ENCODE data around the gene AUNIP.

The AUNIP gene

GRCh38 chr1:25806418-25806817 is 52.8 kb downstream of the AUNIP start (continued):
- TF ChIP-seq ZNF292 (tag by site-specific recombination; IDR thresholded peaks at IDR 0.05; ENCODE audit: borderline replicate concordance, low read depth) (no peak), ZNF561 (tag by site-specific recombination; IDR thresholded peaks at IDR 0.05; ENCODE audit: borderline replicate concordance) (no peak), KLF1 (tag by site-specific recombination; IDR thresholded peaks at IDR 0.05) (no peak), ZFHX2 (tag by site-specific recombination; conservative IDR thresholded peaks at IDR 0.05) (peak; percentile 97), ZIC2 (tag by site-specific recombination; IDR thresholded peaks at IDR 0.05) (peak; percentile 75), ZSCAN23 (tag by site-specific recombination; IDR thresholded peaks at IDR 0.05) (no peak), ZNF791 (tag by site-specific recombination; IDR thresholded peaks at IDR 0.05) (no peak), ZNF221 (tag by site-specific recombination; IDR thresholded peaks at IDR 0.05; ENCODE audit: borderline replicate concordance) (no peak), ZNF121 (tag by site-specific recombination; IDR thresholded peaks at IDR 0.05) (no peak), FEZF1 (tag by site-specific recombination; IDR thresholded peaks at IDR 0.05) (no peak), ZNF521 (tag by site-specific recombination; IDR thresholded peaks at IDR 0.05) (no peak), BCL11B (tag by site-specific recombination; IDR thresholded peaks at IDR 0.05; ENCODE audit: low read depth) (no peak), ZNF658 (tag by site-specific recombination; IDR thresholded peaks at IDR 0.05) (no peak), WT1 (tag by site-specific recombination; IDR thresholded peaks at IDR 0.05) (no peak), ZBTB7A (tag by site-specific recombination; IDR thresholded peaks at IDR 0.05; ENCODE audit: low read depth) (no peak), ZNF768 (tag by site-specific recombination; IDR thresholded peaks at IDR 0.05) (no peak), ZNF501 (tag by site-specific recombination; IDR thresholded peaks at IDR 0.05) (no peak), HOXA7 (CRISPR knock-in tag; IDR thresholded peaks at IDR 0.05; ENCODE audit: borderline replicate concordance) (no peak), EGR2 (tag by site-specific recombination; IDR thresholded peaks at IDR 0.05; ENCODE audit: low read depth) (peak; percentile 96)
- TF ChIP-seq, protein P1, sequence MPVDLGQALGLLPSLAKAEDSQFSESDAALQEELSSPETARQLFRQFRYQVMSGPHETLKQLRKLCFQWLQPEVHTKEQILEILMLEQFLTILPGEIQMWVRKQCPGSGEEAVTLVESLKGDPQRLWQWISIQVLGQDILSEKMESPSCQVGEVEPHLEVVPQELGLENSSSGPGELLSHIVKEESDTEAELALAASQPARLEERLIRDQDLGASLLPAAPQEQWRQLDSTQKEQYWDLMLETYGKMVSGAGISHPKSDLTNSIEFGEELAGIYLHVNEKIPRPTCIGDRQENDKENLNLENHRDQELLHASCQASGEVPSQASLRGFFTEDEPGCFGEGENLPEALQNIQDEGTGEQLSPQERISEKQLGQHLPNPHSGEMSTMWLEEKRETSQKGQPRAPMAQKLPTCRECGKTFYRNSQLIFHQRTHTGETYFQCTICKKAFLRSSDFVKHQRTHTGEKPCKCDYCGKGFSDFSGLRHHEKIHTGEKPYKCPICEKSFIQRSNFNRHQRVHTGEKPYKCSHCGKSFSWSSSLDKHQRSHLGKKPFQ (tag by site-specific recombination; IDR thresholded peaks at IDR 0.05): no peak
- TF ChIP-seq, protein P2, sequence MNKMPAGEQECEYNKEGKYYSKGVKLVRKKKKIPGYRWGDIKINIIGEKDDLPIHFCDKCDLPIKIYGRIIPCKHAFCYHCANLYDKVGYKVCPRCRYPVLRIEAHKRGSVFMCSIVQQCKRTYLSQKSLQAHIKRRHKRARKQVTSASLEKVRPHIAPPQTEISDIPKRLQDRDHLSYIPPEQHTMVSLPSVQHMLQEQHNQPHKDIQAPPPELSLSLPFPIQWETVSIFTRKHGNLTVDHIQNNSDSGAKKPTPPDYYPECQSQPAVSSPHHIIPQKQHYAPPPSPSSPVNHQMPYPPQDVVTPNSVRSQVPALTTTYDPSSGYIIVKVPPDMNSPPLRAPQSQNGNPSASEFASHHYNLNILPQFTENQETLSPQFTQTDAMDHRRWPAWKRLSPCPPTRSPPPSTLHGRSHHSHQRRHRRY (tag by site-specific recombination; IDR thresholded peaks at IDR 0.05): no peak
- TF ChIP-seq, protein P3, sequence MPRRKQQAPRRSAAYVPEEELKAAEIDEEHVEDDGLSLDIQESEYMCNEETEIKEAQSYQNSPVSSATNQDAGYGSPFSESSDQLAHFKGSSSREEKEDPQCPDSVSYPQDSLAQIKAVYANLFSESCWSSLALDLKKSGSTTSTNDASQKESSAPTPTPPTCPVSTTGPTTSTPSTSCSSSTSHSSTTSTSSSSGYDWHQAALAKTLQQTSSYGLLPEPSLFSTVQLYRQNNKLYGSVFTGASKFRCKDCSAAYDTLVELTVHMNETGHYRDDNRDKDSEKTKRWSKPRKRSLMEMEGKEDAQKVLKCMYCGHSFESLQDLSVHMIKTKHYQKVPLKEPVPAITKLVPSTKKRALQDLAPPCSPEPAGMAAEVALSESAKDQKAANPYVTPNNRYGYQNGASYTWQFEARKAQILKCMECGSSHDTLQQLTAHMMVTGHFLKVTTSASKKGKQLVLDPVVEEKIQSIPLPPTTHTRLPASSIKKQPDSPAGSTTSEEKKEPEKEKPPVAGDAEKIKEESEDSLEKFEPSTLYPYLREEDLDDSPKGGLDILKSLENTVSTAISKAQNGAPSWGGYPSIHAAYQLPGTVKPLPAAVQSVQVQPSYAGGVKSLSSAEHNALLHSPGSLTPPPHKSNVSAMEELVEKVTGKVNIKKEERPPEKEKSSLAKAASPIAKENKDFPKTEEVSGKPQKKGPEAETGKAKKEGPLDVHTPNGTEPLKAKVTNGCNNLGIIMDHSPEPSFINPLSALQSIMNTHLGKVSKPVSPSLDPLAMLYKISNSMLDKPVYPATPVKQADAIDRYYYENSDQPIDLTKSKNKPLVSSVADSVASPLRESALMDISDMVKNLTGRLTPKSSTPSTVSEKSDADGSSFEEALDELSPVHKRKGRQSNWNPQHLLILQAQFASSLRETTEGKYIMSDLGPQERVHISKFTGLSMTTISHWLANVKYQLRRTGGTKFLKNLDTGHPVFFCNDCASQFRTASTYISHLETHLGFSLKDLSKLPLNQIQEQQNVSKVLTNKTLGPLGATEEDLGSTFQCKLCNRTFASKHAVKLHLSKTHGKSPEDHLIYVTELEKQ (tag by site-specific recombination; IDR thresholded peaks at IDR 0.05; ENCODE audit: borderline replicate concordance): no peak

- Histone ChIP-seq H3K36me3 (ENCODE audit: control insufficient read depth in 2 of 2, insufficient read depth in 1 of 2, low read length in 2 of 2) (peaks cover 3 to 75% of the 10 kb centered on the region in 2 experiments; a peak in 2 of 3 replicates), H3K27ac (ENCODE audit: extremely low read depth, low read depth, low read length) (no peak overlapping the region), H3K4me3 (ENCODE audit: low read depth, low read length) (no peak overlapping the region), H3K4me1 (ENCODE audit: control insufficient read depth, insufficient read depth, low read length) (no peaks in the 10 kb centered on the region; the same call in 1 of the 2 replicates), H3K9me3 (ENCODE audit: control insufficient read depth, insufficient read depth, low read depth, low read length) (no peaks in the 10 kb centered on the region)
- TF ChIP-seq ZFHX2 (tag by site-specific recombination; conservative IDR thresholded peaks at IDR 0.05): peak; percentile 4
- TF ChIP-seq EGR2 (tag by site-specific recombination; IDR thresholded peaks at IDR 0.05; ENCODE audit: low read depth): peak; percentile 58; the same call in 1 of the 2 replicates
- no peak for TF ChIP-seq ZNF560 (tag by site-specific recombination; IDR thresholded peaks at IDR 0.05; ENCODE audit: borderline replicate concordance)
- ChIA-PET POLR2A (no interaction called here), CTCF (no interaction called here)
Measured at GRCh38 chr1:25805863-25806225, 53.4 kb downstream of the AUNIP start.
